H9 (cell line): ENCODE results near the gene KLF2. TPM values are rescaled to one million over a fixed set of nuclear protein-coding genes. Genes with fewer than 3 reads are reported as not detected.

Source experiments
- DNase-seq: peaks from one replicate; pipeline ENCODE4 v3.0.0-alpha.2; 2017
- H2AFZ ChIP-seq: one replicate; pipeline ENCODE4 v1.6.1; 2013; ENCODE audit warnings: mild to moderate bottlenecking, low read length, control low read depth, moderate library complexity
- H2AK5ac ChIP-seq: 2 replicates; pipeline ENCODE4 v1.6.1; 2013; ENCODE audit warnings: low read length, control low read depth, mixed read lengths; ENCODE audit not compliant: insufficient read length
- H2BK120ac ChIP-seq: one replicate; pipeline ENCODE4 v1.6.1; 2013; ENCODE audit warnings: low read depth, mild to moderate bottlenecking, low read length, control low read depth, inconsistent platforms; ENCODE audit not compliant: poor library complexity, severe bottlenecking
- H2BK12ac ChIP-seq: 2 replicates; pipeline ENCODE4 v1.6.1; 2013; ENCODE audit warnings: low read length, control low read depth, mixed read lengths, low read depth; ENCODE audit not compliant: insufficient read length
- H2BK15ac ChIP-seq: 2 replicates; pipeline ENCODE4 v1.6.1; 2013; ENCODE audit warnings: low read depth, low read length, control low read depth
- H2BK20ac ChIP-seq: one replicate; pipeline ENCODE4 v1.6.1; 2013; ENCODE audit warnings: low read depth, mild to moderate bottlenecking, low read length, control low read depth, inconsistent platforms; ENCODE audit not compliant: poor library complexity, severe bottlenecking
- H2BK5ac ChIP-seq: 2 replicates; pipeline ENCODE4 v1.6.1; 2013; ENCODE audit warnings: low read length, control low read depth, mixed read lengths; ENCODE audit not compliant: insufficient read length
- H3K14ac ChIP-seq: 2 replicates; pipeline ENCODE4 v1.6.1; 2013; ENCODE audit warnings: low read length, control low read depth; ENCODE audit not compliant: insufficient read depth
- H3K18ac ChIP-seq: 2 replicates; pipeline ENCODE4 v1.6.1; 2013; ENCODE audit warnings: low read depth, mild to moderate bottlenecking, mixed read lengths, low read length, control low read depth; ENCODE audit not compliant: insufficient read length
- H3K23ac ChIP-seq: 2 replicates; pipeline ENCODE4 v1.6.1; 2013; ENCODE audit warnings: low read length, control low read depth, mixed read lengths, low read depth; ENCODE audit not compliant: insufficient read length
- H3K23me2 ChIP-seq: 2 replicates; pipeline ENCODE4 v1.6.1; 2013; ENCODE audit warnings: low read depth, mild to moderate bottlenecking, mixed read lengths, low read length, control low read depth; ENCODE audit not compliant: insufficient read length, poor library complexity, severe bottlenecking
- H3K27ac ChIP-seq: 2 replicates; pipeline ENCODE4 v1.5.1; 2013; ENCODE audit warnings: low read length, control low read depth, mixed read lengths, low read depth; ENCODE audit not compliant: insufficient read length
- H3K27me3 ChIP-seq: 2 replicates; pipeline ENCODE4 v1.6.1; 2013; ENCODE audit warnings: low read length, control low read depth, inconsistent platforms; ENCODE audit not compliant: insufficient read depth
- H3K4ac ChIP-seq: 2 replicates; pipeline ENCODE4 v1.6.1; 2013; ENCODE audit warnings: low read depth, mild to moderate bottlenecking, control low read depth, inconsistent platforms, low read length, moderate library complexity
- H3K4me1 ChIP-seq: 2 replicates; pipeline ENCODE4 v1.6.1; 2013; ENCODE audit warnings: low read length, control low read depth, inconsistent platforms; ENCODE audit not compliant: insufficient read depth
- H3K4me2 ChIP-seq: 2 replicates; pipeline ENCODE4 v1.6.1; 2013; ENCODE audit warnings: low read length, control low read depth, mixed read lengths; ENCODE audit not compliant: insufficient read length, insufficient read depth
- H3K56ac ChIP-seq: 2 replicates; pipeline ENCODE4 v1.6.1; 2013; ENCODE audit warnings: low read depth, mild to moderate bottlenecking, mixed read lengths, low read length, control low read depth; ENCODE audit not compliant: insufficient read length
- H3K79me1 ChIP-seq: 2 replicates; pipeline ENCODE4 v1.6.1; 2013; ENCODE audit warnings: low read depth, mild to moderate bottlenecking, moderate library complexity, low read length, control low read depth, inconsistent platforms; ENCODE audit not compliant: insufficient read depth, poor library complexity, severe bottlenecking
- H3K79me2 ChIP-seq: 2 replicates; pipeline ENCODE4 v1.6.1; 2013; ENCODE audit warnings: low read length, control low read depth, inconsistent platforms; ENCODE audit not compliant: insufficient read depth
- H3K9ac ChIP-seq: 2 replicates; pipeline ENCODE4 v1.6.1; 2013; ENCODE audit warnings: low read length, control low read depth, mixed read lengths; ENCODE audit not compliant: insufficient read length; ENCODE audit errors: extremely low read depth
- H3K9me3 ChIP-seq: one replicate; pipeline ENCODE4 v1.6.1; 2013; ENCODE audit warnings: low read depth, low read length, inconsistent platforms; ENCODE audit not compliant: control insufficient read depth
- H3T11ph ChIP-seq: one replicate; pipeline ENCODE4 v1.6.1; 2013; ENCODE audit warnings: mild to moderate bottlenecking, low read length, control low read depth, inconsistent platforms
- H4K20me1 ChIP-seq: one replicate; pipeline ENCODE4 v1.6.1; 2013; ENCODE audit not compliant: control insufficient read depth, insufficient read length, insufficient read depth
- H4K5ac ChIP-seq: 2 replicates; pipeline ENCODE4 v1.6.1; 2013; ENCODE audit warnings: low read depth, mild to moderate bottlenecking, mixed read lengths, low read length, control low read depth; ENCODE audit not compliant: insufficient read length
- H4K8ac ChIP-seq: replicated peaks from 2 replicates; pipeline ENCODE4 v1.6.1; 2013; ENCODE audit warnings: low read length, control low read depth, mixed read lengths, low read depth; ENCODE audit not compliant: insufficient read length
- H4K91ac ChIP-seq: 2 replicates; pipeline ENCODE4 v1.6.1; 2013; ENCODE audit warnings: low read depth, mild to moderate bottlenecking, moderate library complexity, mixed read lengths, low read length, control low read depth; ENCODE audit not compliant: insufficient read length
- H3K27ac Mint-ChIP-seq, 3 experiments: 2 replicates in 2 of 3; 3 replicates in 1 of 3; pipeline ENCODE4 v1.8.0; 2020 to 2021; ENCODE audit warnings: mixed read lengths in 3 of 3, mild to moderate bottlenecking in 1 of 3, moderate library complexity in 1 of 3
- H3K27me3 Mint-ChIP-seq: 2 replicates; pipeline ENCODE4 v1.8.0; 2021; ENCODE audit warnings: low read depth, mild to moderate bottlenecking, moderate library complexity, mixed read lengths
- H3K36me3 Mint-ChIP-seq, 3 experiments: 2 replicates in 2 of 3; 3 replicates in 1 of 3; pipeline ENCODE4 v1.8.0; 2020 to 2021; ENCODE audit warnings: low read depth in 3 of 3, mixed read lengths in 3 of 3; ENCODE audit not compliant: insufficient read depth in 1 of 3
- H3K4me1 Mint-ChIP-seq, 2 experiments: 2 replicates each; pipeline ENCODE4 v1.8.0; 2020; ENCODE audit warnings: mixed read lengths in 2 of 2
- H3K4me3 Mint-ChIP-seq, 2 experiments: 2 replicates in 1 of 2; 3 replicates in 1 of 2; pipeline ENCODE4 v1.8.0; 2020 to 2021; ENCODE audit warnings: mild to moderate bottlenecking in 2 of 2, mixed read lengths in 2 of 2, moderate library complexity in 1 of 2
- H3K9me3 Mint-ChIP-seq, 2 experiments: 2 replicates in 1 of 2; 3 replicates in 1 of 2; pipeline ENCODE4 v1.8.0; 2020; ENCODE audit warnings: mild to moderate bottlenecking in 2 of 2, mixed read lengths in 2 of 2, moderate library complexity in 1 of 2
- CTCF ChIP-seq: fragments of 200-600 bp; sonication (generic); conservative IDR thresholded peaks from 3 replicates; pipeline ENCODE4 v1.8.0; 2021; ENCODE audit warnings: antibody characterized with exemption, mild to moderate bottlenecking
- WGBS: extraction: QIAGEN DNeasy Blood & Tissue Kit; methylation state at CpG from one replicate; pipeline ENCODE4 v1.1.7; 2013; ENCODE audit warnings: missing lambda C conversion rate, low lambda C conversion rate, mixed read lengths; ENCODE audit not compliant: insufficient read length; ENCODE audit errors: extremely low coverage; 5-methylcytosine and 5-hydroxymethylcytosine counted together
- total RNA-seq: library from RNA; stranded (reverse); gene quantifications from 2 replicates; pipeline ENCODE4 v1.2.1, GENCODE V29; 2021

The KLF2 gene
- total RNA-seq, 1 experiment from 2014 or later: 0.33 TPM

GRCh38 chr19:16296713-16297112 is 27.9 kb upstream of the KLF2 start:
- no peak overlapping the region for H3K27ac ChIP-seq
- no peak overlapping the region for H2BK120ac ChIP-seq
- no peak overlapping the region for H2BK15ac ChIP-seq
- H3K9me3 ChIP-seq: no peaks in the 10 kb centered on the region
- peaks cover 0 to 5% of the 10 kb centered on the region in 2 experiments; a peak in 2 of 4 replicates for H3K4me1 Mint-ChIP-seq
- H3K36me3 Mint-ChIP-seq: no peaks in the 10 kb centered on the region
- no peak overlapping the region for H4K91ac ChIP-seq
- H2AFZ ChIP-seq: no peak overlapping the region
- no peak for DNase-seq
- no peak overlapping the region for H3K27ac Mint-ChIP-seq
- no peak overlapping the region for H3K14ac ChIP-seq
- H3K23ac ChIP-seq: no peak overlapping the region
- H3K4me3 Mint-ChIP-seq: no peak overlapping the region
- H3K9ac ChIP-seq: no peak overlapping the region
- no peaks in the 10 kb centered on the region for H3K23me2 ChIP-seq
- no peak overlapping the region for H3K56ac ChIP-seq
- no peak overlapping the region for H2BK20ac ChIP-seq
- H3K4me2 ChIP-seq: no peak overlapping the region
- H4K5ac ChIP-seq: no peak overlapping the region
- H3K4me1 ChIP-seq: no peaks in the 10 kb centered on the region
- H3K18ac ChIP-seq: no peak overlapping the region
- H3K79me2 ChIP-seq: no peaks in the 10 kb centered on the region
- no peaks in the 10 kb centered on the region for H3K79me1 ChIP-seq
- H4K20me1 ChIP-seq: no peaks in the 10 kb centered on the region
- H3K4ac ChIP-seq: no peak overlapping the region
- H2BK12ac ChIP-seq: no peak overlapping the region
- H4K8ac ChIP-seq: no peak overlapping the region
- H3K9me3 Mint-ChIP-seq: no peaks in the 10 kb centered on the region; a peak in 1 of 5 replicates
- H3K27me3 ChIP-seq: no peaks in the 10 kb centered on the region
- no peak overlapping the region for H3T11ph ChIP-seq
- WGBS: no CpG with 5 or more reads among the region's 7 CpGs
- H2AK5ac ChIP-seq: no peak overlapping the region
- H3K27me3 Mint-ChIP-seq: peaks cover 5% of the 10 kb centered on the region
- no peak overlapping the region for H2BK5ac ChIP-seq
- TF ChIP-seq CTCF: no peak
